ENCODE results near the gene NADSYN1. TPM values are rescaled to one million over a fixed set of nuclear protein-coding genes. Genes with fewer than 3 reads are reported as not detected.

NADSYN1 gene
- total and polyA plus RNA-seq, 2 of the 13 experiments (the other 11 are each of a cell fraction or from before 2014, with no cell fraction given) = 35.7 to 51.5 TPM

DNA sequence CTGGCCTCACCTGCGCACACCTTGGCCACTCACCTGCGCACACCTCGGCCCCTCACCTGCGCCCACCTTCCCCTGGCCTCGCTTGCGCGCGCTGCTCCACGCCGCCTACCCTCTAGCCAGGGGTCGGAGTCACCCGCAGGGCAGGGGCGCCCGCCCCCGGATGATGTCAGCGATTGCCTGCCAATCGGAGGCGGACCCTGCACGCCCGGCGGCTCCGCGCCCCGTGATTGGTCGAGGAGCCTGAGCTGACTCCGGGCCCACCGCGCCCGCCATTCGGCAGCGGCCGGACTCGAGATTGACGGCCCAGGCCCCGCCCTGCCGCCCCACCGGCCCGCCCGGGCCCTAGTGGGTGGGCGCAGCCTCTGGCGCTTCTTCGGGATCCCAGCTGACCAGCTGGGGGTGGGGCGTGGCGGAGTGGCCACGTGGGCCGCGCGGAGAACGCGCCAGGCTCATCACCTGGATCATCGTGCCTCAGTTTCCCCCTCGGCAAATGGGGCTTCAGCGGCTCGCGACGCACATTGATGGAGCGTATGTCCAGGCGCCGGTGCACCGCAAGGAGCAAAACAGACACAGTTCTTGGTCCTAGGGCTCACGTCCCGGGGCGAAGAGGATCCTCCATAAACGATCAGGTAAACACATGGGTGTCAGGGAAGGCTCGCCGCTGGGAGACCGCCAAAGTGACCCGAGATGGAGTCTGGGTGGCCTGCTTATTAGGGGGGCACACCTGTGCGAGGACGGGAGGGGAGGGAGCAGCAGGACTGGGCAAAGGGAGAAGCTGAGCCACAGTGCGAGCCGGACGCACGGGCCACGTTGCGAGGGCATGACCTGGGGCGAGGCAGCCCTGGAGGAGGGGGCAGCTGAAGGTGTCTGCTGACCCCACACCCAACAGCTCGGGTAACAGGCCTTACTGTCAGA, 4.5 kb upstream of the NADSYN1 start, which contains the start of gene DHCR7 (continued):
- TF ChIP-seq CEBPZ (IDR thresholded peaks at IDR 0.05; ENCODE audit: low read length) = no peak
- TF ChIP-seq ZNF577 (CRISPR knock-in tag; IDR thresholded peaks at IDR 0.05; ENCODE audit: borderline replicate concordance, low read depth) = no peak
- no peak for TF ChIP-seq ZNF710 (CRISPR knock-in tag; IDR thresholded peaks at IDR 0.05; ENCODE audit: borderline replicate concordance)
- TF ChIP-seq ZNF570 (CRISPR knock-in tag; IDR thresholded peaks at IDR 0.05; ENCODE audit: borderline replicate concordance) = no peak
- no peak; the same call in 1 of the 2 replicates for TF ChIP-seq ZBTB20 (CRISPR knock-in tag; IDR thresholded peaks at IDR 0.05; ENCODE audit: borderline replicate concordance, low read depth)
- TF ChIP-seq, protein P1, sequence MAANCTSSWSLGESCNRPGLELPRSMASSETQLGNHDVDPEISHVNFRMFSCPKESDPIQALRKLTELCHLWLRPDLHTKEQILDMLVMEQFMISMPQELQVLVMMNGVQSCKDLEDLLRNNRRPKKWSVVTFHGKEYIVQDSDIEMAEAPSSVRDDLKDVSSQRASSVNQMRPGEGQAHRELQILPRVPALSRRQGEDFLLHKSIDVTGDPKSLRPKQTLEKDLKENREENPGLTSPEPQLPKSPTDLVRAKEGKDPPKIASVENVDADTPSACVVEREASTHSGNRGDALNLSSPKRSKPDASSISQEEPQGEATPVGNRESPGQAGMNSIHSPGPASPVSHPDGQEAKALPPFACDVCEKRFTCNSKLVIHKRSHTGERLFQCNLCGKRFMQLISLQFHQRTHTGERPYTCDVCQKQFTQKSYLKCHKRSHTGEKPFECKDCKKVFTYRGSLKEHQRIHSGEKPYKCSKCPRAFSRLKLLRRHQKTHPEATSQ (CRISPR knock-in tag; IDR thresholded peaks at IDR 0.05; ENCODE audit: borderline replicate concordance) = no peak
- peak; percentile 26; the same call in 1 of the 2 replicates for TF ChIP-seq ZNF768 (CRISPR knock-in tag; IDR thresholded peaks at IDR 0.05)
- peak; percentile 49; the same call in 1 of the 2 replicates for TF ChIP-seq TARDBP (CRISPR knock-in tag; IDR thresholded peaks at IDR 0.05)
- no peak for TF ChIP-seq CEBPB (IDR thresholded peaks at IDR 0.05; ENCODE audit: borderline replicate concordance, low read depth, low read length)
- no peak for TF ChIP-seq SUZ12 (IDR thresholded peaks at IDR 0.05; ENCODE audit: low read depth, low read length)
- TF ChIP-seq, protein P2, sequence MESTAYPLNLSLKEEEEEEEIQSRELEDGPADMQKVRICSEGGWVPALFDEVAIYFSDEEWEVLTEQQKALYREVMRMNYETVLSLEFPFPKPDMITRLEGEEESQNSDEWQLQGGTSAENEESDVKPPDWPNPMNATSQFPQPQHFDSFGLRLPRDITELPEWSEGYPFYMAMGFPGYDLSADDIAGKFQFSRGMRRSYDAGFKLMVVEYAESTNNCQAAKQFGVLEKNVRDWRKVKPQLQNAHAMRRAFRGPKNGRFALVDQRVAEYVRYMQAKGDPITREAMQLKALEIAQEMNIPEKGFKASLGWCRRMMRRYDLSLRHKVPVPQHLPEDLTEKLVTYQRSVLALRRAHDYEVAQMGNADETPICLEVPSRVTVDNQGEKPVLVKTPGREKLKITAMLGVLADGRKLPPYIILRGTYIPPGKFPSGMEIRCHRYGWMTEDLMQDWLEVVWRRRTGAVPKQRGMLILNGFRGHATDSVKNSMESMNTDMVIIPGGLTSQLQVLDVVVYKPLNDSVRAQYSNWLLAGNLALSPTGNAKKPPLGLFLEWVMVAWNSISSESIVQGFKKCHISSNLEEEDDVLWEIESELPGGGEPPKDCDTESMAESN (CRISPR knock-in tag; conservative IDR thresholded peaks at IDR 0.05) = peak; percentile 72
- TF ChIP-seq ZIK1 (CRISPR knock-in tag; IDR thresholded peaks at IDR 0.05; ENCODE audit: borderline replicate concordance, low read depth) = peak; percentile 39
- TF ChIP-seq FOXC1 (CRISPR knock-in tag; IDR thresholded peaks at IDR 0.05; ENCODE audit: borderline replicate concordance) = peak; percentile 58; the same call in 1 of the 2 replicates
- no peak for TF ChIP-seq ZKSCAN8 (CRISPR knock-in tag; IDR thresholded peaks at IDR 0.05; ENCODE audit: borderline replicate concordance)
- no peak; the same call in 1 of the 2 replicates for TF ChIP-seq KDM5A (IDR thresholded peaks at IDR 0.05; ENCODE audit: borderline replicate concordance, low read length)
- no peak for TF ChIP-seq RBAK (CRISPR knock-in tag; IDR thresholded peaks at IDR 0.05)
- peak; percentile 58; the same call in 1 of the 2 replicates for TF ChIP-seq NFKBIZ (CRISPR knock-in tag; IDR thresholded peaks at IDR 0.05)
- no peak for TF ChIP-seq FOXA1 (IDR thresholded peaks at IDR 0.05)
- no peak for TF ChIP-seq FOXA1 (CRISPR knock-in tag; IDR thresholded peaks at IDR 0.05)
- TF ChIP-seq ZNF615 (CRISPR knock-in tag; IDR thresholded peaks at IDR 0.05; ENCODE audit: borderline replicate concordance) = no peak
